Small intestine (tissue), 7 donors: Measurements from ENCODE around the gene DDC. TPM values are rescaled to one million over a fixed set of nuclear protein-coding genes. Genes with fewer than 3 reads are reported as not detected.

Experiments used
- DNase-seq, 2 donors: peaks; one replicate each; pipeline versions ENCODE4 v3.0.0 to v3.0.0-alpha.2; 2013
- FAIRE-seq: peaks from 2 replicates; lab custom pipeline; 2012; peaks lifted over from hg19 to GRCh38; lab: Jason Lieb, UNC
- H3K27ac ChIP-seq, 3 donors: one replicate each; pipeline ENCODE4 v1.5.1; 2013; ENCODE audit warnings: low read length in 2 of 3, mild to moderate bottlenecking in 2 of 3, control low read depth in 1 of 3, inconsistent platforms in 1 of 3, low read depth in 1 of 3, moderate library complexity in 1 of 3
- H3K27me3 ChIP-seq, 3 donors: one replicate each; pipeline ENCODE4 v1.6.1; 2013; ENCODE audit warnings: low read length in 3 of 3, inconsistent platforms in 1 of 3; ENCODE audit not compliant: control insufficient read depth in 3 of 3, insufficient read depth in 3 of 3
- H3K36me3 ChIP-seq, 3 donors: one replicate each; pipeline ENCODE4 v1.6.1; 2013; ENCODE audit warnings: low read length in 3 of 3, inconsistent platforms in 1 of 3, low read depth in 1 of 3, mild to moderate bottlenecking in 1 of 3, moderate library complexity in 1 of 3; ENCODE audit not compliant: control insufficient read depth in 3 of 3, insufficient read depth in 2 of 3
- H3K4me1 ChIP-seq, 3 donors: one replicate each; pipeline ENCODE4 v1.6.1; 2013; ENCODE audit warnings: low read length in 2 of 3, inconsistent platforms in 1 of 3, low read depth in 1 of 3, mild to moderate bottlenecking in 1 of 3, moderate library complexity in 1 of 3; ENCODE audit not compliant: control insufficient read depth in 3 of 3, insufficient read depth in 2 of 3
- H3K4me3 ChIP-seq, 3 donors: one replicate each; pipeline ENCODE4 v1.5.1; 2013; ENCODE audit warnings: low read length in 3 of 3, control low read depth in 1 of 3, inconsistent platforms in 1 of 3, low read depth in 1 of 3, mild to moderate bottlenecking in 1 of 3, moderate library complexity in 1 of 3
- H3K9me3 ChIP-seq, 2 donors: one replicate each; pipeline ENCODE4 v1.6.1; 2013; ENCODE audit warnings: low read depth in 1 of 2, low read length in 1 of 2; ENCODE audit not compliant: control insufficient read depth in 2 of 2, insufficient read depth in 1 of 2
- WGBS, 3 donors: extraction: QIAGEN DNeasy Blood & Tissue Kit; methylation state at CpG; one replicate each; pipeline ENCODE4 v1.1.7; 2013; 5-methylcytosine and 5-hydroxymethylcytosine counted together
- polyA plus RNA-seq, 4 donors: library from polyadenylated mRNA; stranded (reverse) in 3 of 4; unstranded in 1 of 4; fragments of 200-250 nt in 3 of 4; fragments of 120-200 nt in 1 of 4; gene quantifications; one replicate each; pipeline versions ENCODE4 v1.2.1 to v1.2.3, GENCODE V29; 2013
- donor health status: healthy with polysubstance abuse.
- donor health status: control.
- donor health status: control.
- donor health status: Bipolar disorder and iron deficiency.
- donor health status: healthy.

DDC gene
- polyA plus RNA-seq, 4 donors: 127 to 689 (median 344) TPM

GRCh38 chr7:50476953-50477625 is 88.1 kb downstream of the DDC start:
- DNase-seq (no peak), FAIRE-seq (no peak)
- Histone ChIP-seq H3K27me3 (no peaks in the 10 kb centered on the region), H3K27ac (peak overlapping the region in 1 of 3 donors; percentile 12), H3K36me3 (peaks cover 0 to 72% (median 0%) of the 10 kb centered on the region in 3 donors), H3K9me3 (no peaks in the 10 kb centered on the region), H3K4me1 (peaks cover 0 to 13% (median 0%) of the 10 kb centered on the region in 3 donors), H3K4me3 (no peak overlapping the region)
- WGBS, 3 donors: 91 to 93% (median 93%) methylated on average over 9 of the region's 9 CpGs

DNA sequence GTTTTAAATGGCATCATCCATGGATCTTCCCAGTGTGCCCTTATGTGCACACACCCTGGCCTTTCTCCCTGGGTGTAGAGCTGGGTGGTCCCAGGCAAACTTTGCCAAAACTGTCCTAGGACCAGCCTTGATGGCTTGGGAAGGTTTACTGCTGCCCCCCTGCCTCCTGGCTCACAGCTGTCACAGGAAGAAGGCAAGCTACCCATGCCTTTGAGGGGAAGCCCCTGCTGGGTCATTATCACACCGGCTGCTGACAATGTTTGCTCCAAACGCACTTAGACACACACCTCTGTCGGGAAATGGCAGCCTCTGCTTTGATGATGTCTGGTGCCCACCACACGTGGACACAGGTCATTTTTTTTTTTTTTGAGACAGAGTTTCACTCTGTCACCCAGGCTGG is 89.9 kb downstream of the DDC start:
- 30 to 39% (median 38%) methylated on average over 4 of the region's 4 CpGs for WGBS, 3 donors
- FAIRE-seq (no peak), DNase-seq (no peak)
- H3K4me3 ChIP-seq: no peak overlapping the region
- H3K9me3 ChIP-seq: no peaks in the 10 kb centered on the region
- no peak overlapping the region for H3K27ac ChIP-seq
- no peaks in the 10 kb centered on the region for H3K27me3 ChIP-seq
- H3K36me3 ChIP-seq: peaks cover 0 to 82% (median 0%) of the 10 kb centered on the region in 3 donors
- H3K4me1 ChIP-seq: peaks cover 0 to 13% (median 0%) of the 10 kb centered on the region in 3 donors

DNA sequence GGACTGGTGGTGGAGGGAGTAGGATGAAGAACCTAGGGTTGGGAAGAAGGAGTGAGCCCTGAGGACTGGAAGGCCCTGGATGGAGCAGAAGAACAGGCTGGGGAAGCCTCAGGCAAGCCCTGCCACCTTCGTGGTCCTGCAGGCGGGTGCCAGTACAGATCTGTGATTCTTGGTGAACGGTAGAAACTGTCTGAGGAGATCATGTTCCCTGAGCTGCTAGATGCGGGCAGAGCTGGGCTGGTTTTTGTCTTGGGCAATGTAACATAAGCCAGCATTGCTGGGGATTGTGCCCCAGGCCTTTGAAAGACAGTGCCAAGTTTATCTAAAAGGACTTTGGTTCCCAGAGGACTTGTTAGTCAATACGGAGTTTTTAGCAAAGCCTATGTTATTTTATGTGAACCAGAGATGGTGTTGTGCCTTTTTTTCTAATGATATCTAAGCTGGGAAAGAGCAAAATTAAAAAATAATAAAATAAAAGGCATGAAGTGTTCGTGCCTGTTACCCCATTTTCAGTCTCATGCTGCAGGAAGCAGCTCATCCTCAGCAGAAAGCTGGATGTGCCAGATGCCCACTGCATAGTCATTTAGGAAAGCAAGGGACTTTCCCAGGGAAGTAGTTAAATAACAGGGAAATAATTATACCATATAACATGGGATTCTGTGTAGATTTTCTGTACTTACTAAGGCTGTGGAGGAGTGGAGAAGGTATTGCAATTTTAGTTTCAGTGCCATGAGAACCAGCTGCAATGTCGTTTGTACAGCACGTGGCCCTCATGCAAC is 90.6 kb downstream of the DDC start:
- Histone ChIP-seq H3K27me3 (no peaks in the 10 kb centered on the region), H3K9me3 (no peaks in the 10 kb centered on the region), H3K36me3 (peaks cover 0 to 78% (median 0%) of the 10 kb centered on the region in 3 donors), H3K4me3 (no peak overlapping the region), H3K4me1 (peaks cover 0 to 13% (median 0%) of the 10 kb centered on the region in 3 donors), H3K27ac (no peak overlapping the region)
- no peak for DNase-seq
- FAIRE-seq: no peak
- 42 to 63% (median 56%) methylated on average over 8 of the region's 8 CpGs for WGBS, 3 donors

GRCh38 chr7:50473531-50473930 is 91.7 kb downstream of the DDC start:
- DNase-seq (no peak), FAIRE-seq (no peak)
- 93 to 98% (median 94%) methylated on average over 4 of the region's 4 CpGs for WGBS, 3 donors

DNA sequence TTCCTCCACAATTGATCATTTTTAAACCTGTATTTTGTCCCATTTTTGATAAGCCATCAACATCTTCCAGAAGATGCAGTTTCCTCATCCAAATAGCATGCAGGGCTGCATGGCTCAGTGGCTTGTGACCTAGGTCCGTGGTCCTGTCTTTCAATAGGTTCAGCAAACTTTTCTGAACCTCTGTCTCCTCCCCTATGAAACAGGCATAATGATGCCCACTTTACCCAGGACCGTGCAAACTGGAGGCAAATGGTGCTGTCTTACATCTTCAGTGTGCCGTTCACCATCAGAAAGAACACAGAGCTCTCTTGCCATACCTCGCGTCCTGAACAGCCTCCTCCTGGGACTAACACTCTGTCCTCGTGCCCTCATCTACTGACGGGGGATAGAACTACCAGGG is 92.8 kb downstream of the DDC start:
- H3K27ac ChIP-seq: no peak overlapping the region
- H3K36me3 ChIP-seq: peaks cover 0 to 74% (median 0%) of the 10 kb centered on the region in 3 donors
- DNase-seq (no peak), FAIRE-seq (no peak)
- H3K27me3 ChIP-seq: no peaks in the 10 kb centered on the region
- no peak overlapping the region for H3K4me3 ChIP-seq
- peaks cover 0 to 19% (median 0%) of the 10 kb centered on the region in 3 donors for H3K4me1 ChIP-seq
- 90 to 91% (median 90%) methylated on average over 7 of the region's 7 CpGs for WGBS, 3 donors
- no peaks in the 10 kb centered on the region for H3K9me3 ChIP-seq

More at GRCh38 chr7:50473531-50473930, 91.7 kb downstream of the DDC start:
- H3K27me3 ChIP-seq: no peaks in the 10 kb centered on the region
- H3K4me3 ChIP-seq: no peak overlapping the region
- no peak overlapping the region for H3K27ac ChIP-seq
- H3K9me3 ChIP-seq: no peaks in the 10 kb centered on the region
- peaks cover 0 to 74% (median 0%) of the 10 kb centered on the region in 3 donors for H3K36me3 ChIP-seq
- H3K4me1 ChIP-seq: peaks cover 0 to 13% (median 0%) of the 10 kb centered on the region in 3 donors

GRCh38 chr7:50471970-50472369 is 93.2 kb downstream of the DDC start:
- DNase-seq (no peak), FAIRE-seq (no peak)
- Histone ChIP-seq H3K36me3 (peaks cover 0 to 73% (median under 1%) of the 10 kb centered on the region in 3 donors), H3K4me1 (peaks cover 0 to 19% (median 0%) of the 10 kb centered on the region in 3 donors), H3K27me3 (no peaks in the 10 kb centered on the region), H3K4me3 (no peak overlapping the region), H3K9me3 (no peaks in the 10 kb centered on the region), H3K27ac (no peak overlapping the region)
- WGBS, 3 donors: 91 to 96% (median 95%) methylated on average over 5 of the region's 5 CpGs

GRCh38 chr7:50470250-50471163 is 94.7 kb downstream of the DDC start:
- Histone ChIP-seq H3K9me3 (no peaks in the 10 kb centered on the region), H3K36me3 (peaks cover 0 to 78% (median 4%) of the 10 kb centered on the region in 3 donors), H3K27ac (no peak overlapping the region), H3K4me1 (peaks cover 0 to 16% (median 0%) of the 10 kb centered on the region in 3 donors), H3K27me3 (no peaks in the 10 kb centered on the region), H3K4me3 (no peak overlapping the region)
- 90 to 94% (median 91%) methylated on average over 17 of the region's 17 CpGs for WGBS, 3 donors
- FAIRE-seq: no peak
- DNase-seq: no peak

DNA sequence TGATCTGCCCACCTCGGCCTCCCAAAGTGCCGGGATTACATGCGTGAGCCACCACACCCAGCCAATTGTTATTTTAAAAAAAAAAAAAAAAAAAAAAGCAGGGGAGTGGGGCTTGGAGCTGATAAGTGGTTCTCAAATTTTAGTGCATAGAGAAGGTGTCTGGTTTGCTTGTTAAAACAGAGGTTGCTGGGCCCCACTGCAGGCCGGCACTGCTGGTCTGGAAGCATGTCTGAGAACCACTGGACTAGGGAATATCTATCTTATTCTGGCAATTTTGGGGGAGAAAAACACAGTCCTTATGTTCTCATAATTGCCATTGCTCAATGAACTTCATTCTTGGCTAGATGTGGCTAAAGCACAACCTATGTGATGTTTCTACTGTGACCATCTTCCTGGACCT is 96.0 kb downstream of the DDC start:
- Histone ChIP-seq H3K36me3 (peaks cover 0 to 74% (median 8%) of the 10 kb centered on the region in 3 donors), H3K9me3 (no peaks in the 10 kb centered on the region), H3K4me1 (peaks cover 0 to 6% (median 0%) of the 10 kb centered on the region in 3 donors), H3K27me3 (no peaks in the 10 kb centered on the region), H3K4me3 (no peak overlapping the region), H3K27ac (no peak overlapping the region)
- FAIRE-seq: no peak
- WGBS, 3 donors: 88 to 97% (median 96%) methylated on average over 4 of the region's 4 CpGs
- DNase-seq: no peak
